HG02588 (cell line): ENCODE measurements around the gene FAU.
A peak's percentile ranks its signal among the peaks of the same experiment; 100 is the strongest.

Source experiments
- ATAC-seq: cut with Tn5 transposase; IDR thresholded peaks from one replicate; pipeline ENCODE4 v1.9.1; 2021; ENCODE audit warnings: mild to moderate bottlenecking, moderate library complexity; ENCODE audit not compliant: unreplicated experiment

Gene FAU

GRCh38 chr11:65083834-65084597, 37.9 kb downstream of the FAU start, which contains the start of the genes CDCA5 and ZFPL1:
CDCA5 (minus strand) TSS chr11:65084040; CDS start chr11:65083978, 62 bp downstream.
ZFPL1 (plus strand) TSS chr11:65084222; CDS start chr11:65084699, 477 bp downstream.
- peak; percentile 80 for ATAC-seq

DNA sequence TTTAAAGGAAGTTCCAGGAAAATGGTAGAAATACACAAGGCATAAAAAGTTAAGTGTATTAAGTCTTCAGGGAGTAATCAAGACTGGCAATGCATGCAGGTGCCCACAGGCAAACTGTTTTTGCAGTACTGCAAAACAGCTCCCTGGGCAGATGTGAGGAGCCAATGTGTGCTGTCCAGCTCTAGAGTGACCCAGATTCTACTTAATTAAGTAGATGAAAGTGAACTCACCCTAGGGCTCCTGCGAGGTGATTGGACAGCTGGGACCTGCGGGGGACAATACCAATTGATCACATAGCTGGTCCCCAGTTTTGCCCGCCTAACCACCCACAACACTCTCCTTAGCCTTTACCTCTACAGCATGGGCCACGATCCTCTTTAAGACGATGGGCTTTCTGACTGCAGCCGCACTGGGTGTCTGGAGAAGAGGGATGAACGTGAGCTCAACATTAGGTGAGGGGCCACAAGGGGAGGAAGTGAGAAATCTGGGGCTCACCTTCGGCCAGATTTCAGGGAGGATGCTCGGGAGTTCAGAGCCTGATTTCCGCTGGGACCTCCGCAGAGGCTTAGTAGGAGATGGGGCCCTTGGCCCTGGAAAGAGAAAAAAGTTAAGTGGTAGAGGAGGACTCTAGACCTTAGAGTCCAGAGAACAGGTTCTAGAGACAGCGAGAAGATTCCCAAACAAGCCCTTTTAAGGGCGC, 38.6 kb downstream of the FAU start:
- no peak for ATAC-seq

- ATAC-seq = no peak
These were observed 43.1 kb downstream of the FAU start for GRCh38 chr11:65078786-65079342.

GRCh38 chr11:65078151-65078550, 43.8 kb downstream of the FAU start:
- no peak for ATAC-seq

GRCh38 chr11:65077451-65077850, 44.5 kb downstream of the FAU start:
- ATAC-seq = no peak

GRCh38 chr11:65072631-65072966, 49.3 kb downstream of the FAU start:
- no peak for ATAC-seq

- no peak for ATAC-seq
These were observed 49.9 kb downstream of the FAU start for GRCh38 chr11:65071907-65072630.
